A673 (cell line): ENCODE data around the gene PKP3. TPM values are rescaled to one million over a fixed set of nuclear protein-coding genes. Genes with fewer than 3 reads are reported as not detected.

ENCODE experiments used
- BruUV-seq: library from RNA; stranded (reverse); fragments of 400-500 nt; replicated peaks from 2 replicates; lab custom pipeline; 2021; lab: Mats Ljungman, UMichigan
- CTCF ChIA-PET: fragments of 300-600 bp; sonication (Branson Sonifier 250); formaldehyde crosslinking; loops from one replicate; lab custom pipeline; 2022; ENCODE audit warnings: antibody characterized with exemption; lab: Charles Lee
- POLR2A ChIA-PET: fragments of 300-600 bp; sonication (Branson Sonifier 250); formaldehyde crosslinking; loops from one replicate; lab custom pipeline; 2022; ENCODE audit warnings: antibody characterized with exemption; ENCODE audit not compliant: low non-redundant PET; lab: Charles Lee
- DNase-seq: peaks from one replicate; pipeline ENCODE4 v3.0.0-alpha.2; 2015; ENCODE audit warnings: low spot score
- H3K27ac ChIP-seq: fragments of 200-600 bp; sonication (generic); 2 replicates; pipeline ENCODE4 v1.5.1; 2016; ENCODE audit warnings: mixed run types, low read depth, mild to moderate bottlenecking, mixed read lengths, antibody characterized with exemption, low read length; ENCODE audit not compliant: poor library complexity, severe bottlenecking
- H3K27me3 ChIP-seq: fragments of 200-600 bp; sonication (generic); replicated peaks from 2 replicates; pipeline ENCODE4 v1.6.1; 2017; ENCODE audit warnings: mixed run types, low read depth, mild to moderate bottlenecking, mixed read lengths, antibody characterized with exemption, low read length; ENCODE audit not compliant: insufficient read depth, poor library complexity
- H3K36me3 ChIP-seq: fragments of 200-600 bp; sonication (generic); 2 replicates; pipeline ENCODE4 v1.6.1; 2016; ENCODE audit warnings: mixed run types, mild to moderate bottlenecking, mixed read lengths, antibody characterized with exemption, low read length; ENCODE audit not compliant: insufficient read depth, poor library complexity, severe bottlenecking
- H3K4me1 ChIP-seq: fragments of 200-600 bp; sonication (generic); 2 replicates; pipeline ENCODE4 v1.6.1; 2017; ENCODE audit warnings: mixed run types, mild to moderate bottlenecking, mixed read lengths, antibody characterized with exemption, low read length; ENCODE audit not compliant: insufficient read depth, poor library complexity, severe bottlenecking
- H3K4me3 ChIP-seq: fragments of 200-600 bp; sonication (generic); 2 replicates; pipeline ENCODE4 v1.5.1; 2016; ENCODE audit warnings: low read depth, mixed run types, mild to moderate bottlenecking, mixed read lengths, low read length; ENCODE audit not compliant: poor library complexity, severe bottlenecking
- H3K9me3 ChIP-seq: fragments of 200-600 bp; sonication (generic); 2 replicates; pipeline ENCODE4 v1.6.1; 2016; ENCODE audit warnings: mixed run types, low read depth, mild to moderate bottlenecking, mixed read lengths, antibody characterized with exemption, low read length; ENCODE audit not compliant: poor library complexity, severe bottlenecking
- CTCF ChIP-seq: fragments of 300-800, 200-600 bp; sonication (generic); conservative IDR thresholded peaks from 2 replicates; pipeline ENCODE4 v1.5.1; 2017; ENCODE audit warnings: low read depth, mild to moderate bottlenecking, antibody characterized with exemption, low read length, moderate library complexity, mixed read lengths
- EZH2 ChIP-seq: fragments of 200-600 bp; sonication (generic); IDR thresholded peaks from 2 replicates; pipeline ENCODE4 v1.6.1; 2017; ENCODE audit warnings: borderline replicate concordance, low read depth, mild to moderate bottlenecking, mixed read lengths, antibody characterized with exemption, low read length; ENCODE audit not compliant: poor library complexity, severe bottlenecking
- intact Hi-C: fragments of 100-400 bp; cut with micrococcal nuclease; formaldehyde crosslinking; loops from one replicate; pipeline ENCODE4 v1.10.0; 2022; ENCODE audit not compliant: unreplicated experiment
- total RNA-seq: library from RNA; stranded (reverse); gene quantifications from 2 replicates; pipeline ENCODE4 v1.2.3, GENCODE V29; 2021

The PKP3 gene
- total RNA-seq, 1 experiment from 2014 or later = not detected

- ChIA-PET CTCF (interaction anchor here (0.6 to 0.7 kb wide), 3 partner anchors 20 to 46 kb away, joined by 7 to 8 read pairs (median 8); no protein-coding TSS in a partner anchor), POLR2A (interaction anchor here (0.6 kb wide), 1 partner anchor 464 kb away, joined by 3 read pairs; no protein-coding TSS in a partner anchor)
- Histone ChIP-seq H3K4me1 (peaks cover 10% of the 10 kb centered on the region), H3K27me3 (no peaks in the 10 kb centered on the region), H3K36me3 (no peaks in the 10 kb centered on the region), H3K9me3 (no peaks in the 10 kb centered on the region), H3K4me3 (peak overlapping the region; percentile 43), H3K27ac (peak overlapping the region; percentile 97)
- BruUV-seq = TSS peak; percentile 93
- peak; percentile 89 for DNase-seq
- no peak for TF ChIP-seq EZH2
- TF ChIP-seq CTCF = no peak
- intact Hi-C loops = loop anchor here (5.0 to 10.0 kb wide), 3 partner anchors 51 to 149 kb away; partner anchors contain the start of genes BET1L, IFITM2 and RIC8A
Observed at GRCh38 chr11:355581-356458, 38.2 kb upstream of the PKP3 start.

- Histone ChIP-seq H3K4me1 (peaks cover 10% of the 10 kb centered on the region), H3K27me3 (no peaks in the 10 kb centered on the region), H3K4me3 (no peak overlapping the region), H3K27ac (no peak overlapping the region), H3K9me3 (peaks cover 3% of the 10 kb centered on the region), H3K36me3 (no peaks in the 10 kb centered on the region)
- CTCF ChIA-PET = no interaction called here
- TF ChIP-seq EZH2 = no peak
- TF ChIP-seq CTCF = no peak
- POLR2A ChIA-PET = no interaction called here
- no peak for DNase-seq
- intact Hi-C loops = loop anchor here (5.0 to 10.0 kb wide), 3 partner anchors 52 to 149 kb away; partner anchors contain the start of genes BET1L, IFITM2 and RIC8A
- no TSS peak for BruUV-seq
Observed at GRCh38 chr11:356610-357009, 37.4 kb upstream of the PKP3 start.

GRCh38 chr11:357582-357981, 36.4 kb upstream of the PKP3 start:
- no peak for TF ChIP-seq CTCF
- no peak for TF ChIP-seq EZH2
- POLR2A ChIA-PET = no interaction called here
- H3K4me1 ChIP-seq = peaks cover 10% of the 10 kb centered on the region
- intact Hi-C loops = loop anchor here (5.0 to 10.0 kb wide), 3 partner anchors 53 to 150 kb away; partner anchors contain the start of genes BET1L, IFITM2 and RIC8A
- H3K27me3 ChIP-seq = no peaks in the 10 kb centered on the region
- no peaks in the 10 kb centered on the region for H3K36me3 ChIP-seq
- H3K9me3 ChIP-seq = peaks cover 3% of the 10 kb centered on the region
- no peak overlapping the region for H3K27ac ChIP-seq
- H3K4me3 ChIP-seq = no peak overlapping the region
- BruUV-seq = TSS peak; percentile 75
- no peak for DNase-seq
- CTCF ChIA-PET = no interaction called here
